CD14-positive monocyte (primary cell): ENCODE data around the gene MICAL2. TPM values are rescaled to one million over a fixed set of nuclear protein-coding genes. Genes with fewer than 3 reads are reported as not detected.
A peak's percentile ranks its signal among the peaks of the same experiment; 100 is the strongest.

Experiments used
- DNase-seq, 3 donors: peaks; one replicate each; pipeline ENCODE4 v3.0.0-alpha.2; 2011 to 2022
- H2AFZ ChIP-seq: 2 replicates; pipeline ENCODE4 v1.6.0; 2012; ENCODE audit warnings: mild to moderate bottlenecking, low read depth, low read length, inconsistent platforms; ENCODE audit not compliant: insufficient read depth, poor library complexity, severe bottlenecking
- H3K27ac ChIP-seq, 2 donors: 1 replicate in 1 of 2; 2 replicates in 1 of 2; pipeline ENCODE4 v1.5.1; 2012 to 2013; ENCODE audit warnings: low read length in 2 of 2, control low read depth in 1 of 2, inconsistent platforms in 1 of 2, low read depth in 1 of 2, mild to moderate bottlenecking in 1 of 2
- H3K27me3 ChIP-seq, 2 donors: one replicate each; pipeline versions ENCODE4 v1.6.0 to v1.6.1; 2011 to 2013; ENCODE audit warnings: low read length in 2 of 2; ENCODE audit not compliant: control insufficient read depth in 2 of 2, insufficient read depth in 2 of 2
- H3K36me3 ChIP-seq, 2 donors: replicated peaks in 1 of 2; 1 replicate in 1 of 2; 2 replicates in 1 of 2; pipeline versions ENCODE4 v1.5.1 to v1.6.1; 2012 to 2013; ENCODE audit warnings: low read length in 2 of 2, control low read depth in 1 of 2, inconsistent platforms in 1 of 2, mild to moderate bottlenecking in 1 of 2; ENCODE audit not compliant: insufficient read depth in 2 of 2, control insufficient read depth in 1 of 2
- H3K4me1 ChIP-seq, 2 donors: 1 replicate in 1 of 2; 2 replicates in 1 of 2; pipeline versions ENCODE4 v1.5.1 to v1.6.1; 2012 to 2013; ENCODE audit warnings: low read length in 2 of 2, control low read depth in 1 of 2, inconsistent platforms in 1 of 2, mild to moderate bottlenecking in 1 of 2, moderate library complexity in 1 of 2; ENCODE audit not compliant: insufficient read depth in 2 of 2, control insufficient read depth in 1 of 2
- H3K4me2 ChIP-seq: replicated peaks from 2 replicates; pipeline ENCODE3; 2012; ENCODE audit warnings: low read length, moderate library complexity, mild to moderate bottlenecking; ENCODE audit not compliant: poor library complexity, severe bottlenecking; ENCODE audit errors: extremely low read depth
- H3K4me3 ChIP-seq, 3 experiments: fragments of 200-600 bp in 1 of 3; sonication (generic) in 1 of 3; replicated peaks in 1 of 3; 1 replicate in 2 of 3; 2 replicates in 1 of 3; pipeline ENCODE4 v1.5.1; 2011 to 2013; ENCODE audit warnings: low read length in 3 of 3, mild to moderate bottlenecking in 3 of 3, control low read depth in 2 of 3, low read depth in 2 of 3, inconsistent platforms in 1 of 3, moderate library complexity in 1 of 3
- H3K79me2 ChIP-seq: 2 replicates; pipeline ENCODE4 v1.6.0; 2012; ENCODE audit warnings: mild to moderate bottlenecking, control low read depth, inconsistent platforms, low read length, moderate library complexity; ENCODE audit not compliant: insufficient read depth
- H3K9ac ChIP-seq: 2 replicates; pipeline ENCODE4 v1.6.0; 2017; ENCODE audit warnings: low read length, mild to moderate bottlenecking; ENCODE audit not compliant: insufficient read depth, poor library complexity, severe bottlenecking
- H3K9me3 ChIP-seq, 2 donors: replicated peaks in 1 of 2; 1 replicate in 1 of 2; 2 replicates in 1 of 2; pipeline versions ENCODE4 v1.5.1 to v1.6.1; 2012 to 2013; ENCODE audit warnings: low read length in 2 of 2, control low read depth in 1 of 2; ENCODE audit not compliant: control insufficient read depth in 1 of 2, insufficient read depth in 1 of 2
- H4K20me1 ChIP-seq: 2 replicates; pipeline ENCODE4 v1.6.0; 2012; ENCODE audit warnings: mild to moderate bottlenecking, low read length, control low read depth, moderate library complexity; ENCODE audit not compliant: insufficient read depth
- H3K27ac Mint-ChIP-seq, 7 donors: one replicate each; pipeline ENCODE4 v1.8.0; 2020; ENCODE audit warnings: mild to moderate bottlenecking in 7 of 7, mixed read lengths in 7 of 7, moderate library complexity in 6 of 7, inconsistent platforms in 2 of 7
- H3K27me3 Mint-ChIP-seq, 3 donors: one replicate each; pipeline ENCODE4 v1.8.0; 2021 to 2022; ENCODE audit warnings: low read depth in 3 of 3, mild to moderate bottlenecking in 3 of 3, mixed read lengths in 3 of 3, moderate library complexity in 3 of 3, inconsistent platforms in 1 of 3
- H3K36me3 Mint-ChIP-seq, 2 donors: one replicate each; pipeline ENCODE4 v1.8.0; 2020; ENCODE audit warnings: mixed read lengths in 2 of 2, inconsistent platforms in 1 of 2, mild to moderate bottlenecking in 1 of 2
- H3K4me1 Mint-ChIP-seq: one replicate; pipeline ENCODE4 v1.8.0; 2020; ENCODE audit warnings: mild to moderate bottlenecking, mixed read lengths
- H3K4me3 Mint-ChIP-seq, 2 donors: one replicate each; pipeline ENCODE4 v1.8.0; 2020; ENCODE audit warnings: mild to moderate bottlenecking in 2 of 2, mixed read lengths in 2 of 2, moderate library complexity in 1 of 2
- H3K9me3 Mint-ChIP-seq, 7 donors: one replicate each; pipeline ENCODE4 v1.8.0; 2020 to 2022; ENCODE audit warnings: mixed read lengths in 7 of 7, mild to moderate bottlenecking in 6 of 7, moderate library complexity in 6 of 7, inconsistent platforms in 2 of 7
- WGBS: methylation state at CpG from one replicate; pipeline ENCODE4 v1.1.5; 2013; ENCODE audit warnings: missing lambda C conversion rate; ENCODE audit not compliant: insufficient coverage; 5-methylcytosine and 5-hydroxymethylcytosine counted together
- intact Hi-C, 2 donors: fragments of 100-400 bp; cut with micrococcal nuclease; formaldehyde crosslinking; loops; one replicate each; pipeline versions ENCODE4 v1.15.0 to v1.15.1; 2023
- polyA plus RNA-seq, 3 donors: library from polyadenylated mRNA; depleted of rRNA in 1 of 3; unstranded in 2 of 3; stranded (reverse) in 1 of 3; fragments of 300-500 nt in 2 of 3; fragments of >200 nt in 1 of 3; fragmentation: Illumina TruSeq in 2 of 3; gene quantifications; 1 replicate in 2 of 3; 2 replicates in 1 of 3; pipeline ENCODE4 v1.2.3, GENCODE V29; 2012 to 2021
- TF ChIP-seq, protein P1 (sequence below): fragments of 200-600 bp; IDR thresholded peaks from one replicate; pipeline ENCODE4 v1.8.0; 2022; ENCODE audit warnings: antibody characterized with exemption, mild to moderate bottlenecking

MICAL2 gene
- polyA plus RNA-seq, 3 donors, result 39.8 to 72.5 (median 44.0) TPM

DNA sequence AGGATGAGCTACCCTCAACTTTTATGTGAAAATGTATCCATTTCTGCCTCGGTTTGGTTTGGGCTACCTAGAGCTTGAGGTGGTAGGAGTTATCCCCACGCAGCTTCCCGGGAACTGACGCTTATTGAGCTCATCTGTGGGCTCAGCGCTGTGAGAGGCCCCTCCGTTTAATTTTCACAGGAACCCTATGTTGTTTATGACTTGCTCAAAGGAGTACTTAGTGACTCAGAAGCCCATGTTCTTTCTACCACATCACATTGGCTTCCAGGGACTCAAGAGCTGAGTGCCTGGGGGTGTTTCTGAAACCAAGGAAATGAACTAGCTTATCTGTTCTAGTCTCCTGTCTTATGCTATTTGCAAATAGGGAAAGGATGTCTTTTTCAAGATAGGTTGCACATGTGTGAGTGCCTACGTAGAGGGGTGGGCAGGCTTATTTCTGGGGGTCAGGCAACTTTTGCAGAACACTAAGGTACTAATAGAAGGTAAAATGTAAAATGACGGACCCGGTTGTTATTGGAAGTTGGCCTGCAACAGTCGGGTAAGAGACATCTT, 40.5 kb downstream of the MICAL2 start:
- intact Hi-C loops, result no loop called here
- H3K36me3 Mint-ChIP-seq, result peaks cover 56 to 73% of the 10 kb centered on the region in 2 donors
- Histone ChIP-seq H4K20me1 (peaks cover 58% of the 10 kb centered on the region), H3K4me3 (no peak overlapping the region), H3K9ac (no peak overlapping the region), H3K27ac (no peak overlapping the region), H3K4me1 (peaks cover 4 to 23% of the 10 kb centered on the region in 2 donors), H3K79me2 (no peaks in the 10 kb centered on the region), H3K9me3 (no peaks in the 10 kb centered on the region), H3K4me2 (no peak overlapping the region), H3K27me3 (no peaks in the 10 kb centered on the region), H2AFZ (no peak overlapping the region), H3K36me3 (peaks cover 10 to 37% of the 10 kb centered on the region in 2 donors)
- WGBS, result 80% methylated on average over 7 of the region's 10 CpGs
- peaks cover 41% of the 10 kb centered on the region for H3K4me1 Mint-ChIP-seq
- no peak overlapping the region for H3K27ac Mint-ChIP-seq
- H3K4me3 Mint-ChIP-seq, result no peak overlapping the region
- peaks cover 0 to 1% (median 0%) of the 10 kb centered on the region in 7 donors for H3K9me3 Mint-ChIP-seq
- TF ChIP-seq, protein P1, sequence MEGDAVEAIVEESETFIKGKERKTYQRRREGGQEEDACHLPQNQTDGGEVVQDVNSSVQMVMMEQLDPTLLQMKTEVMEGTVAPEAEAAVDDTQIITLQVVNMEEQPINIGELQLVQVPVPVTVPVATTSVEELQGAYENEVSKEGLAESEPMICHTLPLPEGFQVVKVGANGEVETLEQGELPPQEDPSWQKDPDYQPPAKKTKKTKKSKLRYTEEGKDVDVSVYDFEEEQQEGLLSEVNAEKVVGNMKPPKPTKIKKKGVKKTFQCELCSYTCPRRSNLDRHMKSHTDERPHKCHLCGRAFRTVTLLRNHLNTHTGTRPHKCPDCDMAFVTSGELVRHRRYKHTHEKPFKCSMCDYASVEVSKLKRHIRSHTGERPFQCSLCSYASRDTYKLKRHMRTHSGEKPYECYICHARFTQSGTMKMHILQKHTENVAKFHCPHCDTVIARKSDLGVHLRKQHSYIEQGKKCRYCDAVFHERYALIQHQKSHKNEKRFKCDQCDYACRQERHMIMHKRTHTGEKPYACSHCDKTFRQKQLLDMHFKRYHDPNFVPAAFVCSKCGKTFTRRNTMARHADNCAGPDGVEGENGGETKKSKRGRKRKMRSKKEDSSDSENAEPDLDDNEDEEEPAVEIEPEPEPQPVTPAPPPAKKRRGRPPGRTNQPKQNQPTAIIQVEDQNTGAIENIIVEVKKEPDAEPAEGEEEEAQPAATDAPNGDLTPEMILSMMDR, result no peak
- peaks cover 0 to 3% (median 2%) of the 10 kb centered on the region in 3 donors for H3K27me3 Mint-ChIP-seq
- DNase-seq, result no peak

DNA sequence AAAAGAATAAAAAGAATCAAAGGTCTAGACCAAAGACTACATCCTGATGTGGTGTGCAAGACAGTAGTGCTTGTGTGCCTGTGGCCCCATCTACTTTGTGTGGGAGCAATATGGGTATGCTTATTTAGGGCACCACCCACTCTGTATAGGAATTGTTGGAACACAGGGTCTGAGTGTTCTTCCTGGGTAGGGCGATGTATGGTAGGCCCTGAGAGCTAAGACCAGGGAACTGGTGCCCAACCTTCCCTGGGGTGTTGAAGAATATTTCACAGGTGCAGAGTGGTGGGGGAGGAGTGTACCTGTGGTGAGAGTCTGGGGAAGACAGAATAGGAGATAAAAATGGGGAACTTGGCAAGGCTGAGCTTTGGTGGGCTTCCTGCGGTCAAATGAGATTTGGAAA, 41.9 kb downstream of the MICAL2 start:
- H3K27ac Mint-ChIP-seq, result peak overlapping the region in 4 of 7 donors; percentile 14 to 72 (median 39)
- no peak overlapping the region for H3K27ac ChIP-seq
- no peaks in the 10 kb centered on the region for H3K27me3 ChIP-seq
- 83% methylated on average over 1 of the region's 2 CpGs for WGBS
- H3K9me3 ChIP-seq, result no peaks in the 10 kb centered on the region
- H3K9ac ChIP-seq, result no peak overlapping the region
- H4K20me1 ChIP-seq, result peaks cover 64% of the 10 kb centered on the region
- H3K4me2 ChIP-seq, result no peak overlapping the region
- peaks cover 51 to 78% of the 10 kb centered on the region in 2 donors for H3K36me3 Mint-ChIP-seq
- H3K36me3 ChIP-seq, result peaks cover 10 to 37% of the 10 kb centered on the region in 2 donors
- H3K4me1 ChIP-seq, result peaks cover 18 to 38% of the 10 kb centered on the region in 2 donors
- no peak overlapping the region for H3K4me3 ChIP-seq
- no peak for DNase-seq
- peaks cover 55% of the 10 kb centered on the region for H3K4me1 Mint-ChIP-seq
- H3K79me2 ChIP-seq, result peaks cover 9% of the 10 kb centered on the region
- intact Hi-C loops, result no loop called here
- TF ChIP-seq, protein P1, result no peak
- H3K4me3 Mint-ChIP-seq, result no peak overlapping the region
- H3K27me3 Mint-ChIP-seq, result peaks cover 0 to 6% (median 2%) of the 10 kb centered on the region in 3 donors
- H3K9me3 Mint-ChIP-seq, result peaks cover 0 to 2% (median 0%) of the 10 kb centered on the region in 7 donors
- H2AFZ ChIP-seq, result no peak overlapping the region
